ENCODE results near the gene MX1. TPM values are rescaled to one million over a fixed set of nuclear protein-coding genes. Genes with fewer than 3 reads are reported as not detected.
A peak's percentile ranks its signal among the peaks of the same experiment; 100 is the strongest.

The MX1 gene
- total and polyA plus RNA-seq, 5 experiments from 2014 or later, result 36.8 to 66.7 (median 61.4) TPM

DNA sequence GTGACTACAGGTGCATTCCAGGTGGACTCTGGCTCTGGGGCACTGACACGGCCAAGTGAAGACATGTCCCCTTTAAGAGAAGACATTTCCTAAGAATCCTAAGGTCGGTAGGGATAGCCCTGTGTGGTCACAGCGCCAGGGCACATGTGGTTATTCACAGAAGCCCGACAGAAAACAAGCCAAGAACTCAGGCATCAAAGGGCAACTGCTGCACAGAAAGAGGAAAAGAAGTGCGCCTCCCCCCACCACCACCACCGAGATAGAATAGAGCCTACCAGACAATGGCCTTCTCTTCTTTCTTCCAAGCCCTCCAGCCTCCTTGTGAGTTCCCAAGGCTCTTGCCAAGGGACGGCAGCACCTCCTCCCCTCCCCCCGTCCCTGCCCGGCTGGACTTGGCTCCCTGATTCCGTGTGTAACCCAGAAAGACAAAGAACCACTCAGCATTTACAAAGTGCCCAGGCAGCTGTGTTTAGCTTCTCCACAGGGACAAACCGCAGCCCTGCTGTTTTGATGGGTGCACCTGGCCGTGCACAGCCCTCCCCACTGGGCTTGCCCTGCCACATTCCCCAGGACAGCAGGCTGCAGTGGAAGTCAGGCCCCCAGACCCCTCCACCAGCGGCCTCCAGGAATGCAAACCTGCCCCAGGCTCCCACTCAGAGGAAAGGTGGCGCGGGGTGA is 51.7 kb downstream of the MX1 start:
- H3K9me3 Mint-ChIP-seq, result no peaks in the 10 kb centered on the region
- peak overlapping the region in 1 of 10 donors; percentile 20 for H3K27ac Mint-ChIP-seq
- ATAC-seq, result no peak
- peaks cover 4 to 7% (median 6%) of the 10 kb centered on the region in 4 donors for H3K4me1 Mint-ChIP-seq
- POLR2A ChIA-PET, result no interaction called here
- H3K4me3 Mint-ChIP-seq, result no peak overlapping the region
- H3K27me3 Mint-ChIP-seq, result peaks cover 0 to 16% (median 0%) of the 10 kb centered on the region in 5 donors
- H3K36me3 Mint-ChIP-seq, result no peaks in the 10 kb centered on the region
- DNase-seq, result no peak

DNA sequence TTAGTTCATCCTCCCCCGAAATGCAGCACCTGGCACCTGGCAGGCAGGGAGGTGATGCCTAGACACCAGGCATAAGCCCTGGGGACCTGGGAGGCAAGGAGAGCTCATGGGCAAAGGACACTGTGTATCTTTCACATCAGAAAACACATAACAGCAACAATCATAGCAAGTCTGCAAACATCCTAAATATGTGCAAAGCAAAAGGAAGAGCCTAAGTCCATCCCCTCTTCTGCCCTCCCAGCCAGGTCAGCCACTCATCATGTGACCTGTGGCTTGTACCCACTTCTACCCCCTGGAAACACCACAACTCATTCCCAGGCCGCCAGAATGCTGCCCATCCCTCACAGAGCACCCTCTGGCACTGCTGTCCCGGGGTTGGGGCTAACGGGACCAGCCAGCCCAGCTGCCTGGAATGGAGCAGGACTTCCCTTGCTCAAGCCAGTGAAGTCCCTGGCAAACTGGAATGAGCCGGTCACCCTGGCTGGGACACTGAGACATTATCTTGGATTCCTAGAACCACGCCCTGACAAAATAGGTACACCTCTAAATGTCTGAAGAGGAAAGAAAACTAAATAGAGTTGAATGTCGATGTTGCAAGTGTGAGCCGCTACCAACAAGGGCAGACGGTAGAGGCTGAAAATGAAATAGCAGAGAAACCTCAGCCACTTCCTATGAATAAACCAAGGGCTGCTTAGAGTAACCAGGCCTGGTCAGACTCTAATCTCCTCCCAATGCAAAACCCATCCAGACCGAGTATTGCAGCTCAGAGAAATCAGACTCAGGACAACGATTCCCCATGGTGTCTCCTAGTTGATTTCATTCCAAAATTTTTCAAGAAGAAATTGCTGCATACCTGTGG is 52.5 kb downstream of the MX1 start:
- no peak for ATAC-seq
- H3K27me3 Mint-ChIP-seq, result peaks cover 0 to 16% (median 2%) of the 10 kb centered on the region in 5 donors
- no peak overlapping the region for H3K27ac Mint-ChIP-seq
- H3K36me3 Mint-ChIP-seq, result no peaks in the 10 kb centered on the region
- no peaks in the 10 kb centered on the region for H3K9me3 Mint-ChIP-seq
- no peak overlapping the region for H3K4me3 Mint-ChIP-seq
- peaks cover 4 to 7% (median 6%) of the 10 kb centered on the region in 4 donors for H3K4me1 Mint-ChIP-seq
- DNase-seq, result no peak
- POLR2A ChIA-PET, result no interaction called here

GRCh38 chr21:41479686-41480085 is 53.6 kb downstream of the MX1 start:
- no peak for ATAC-seq
- no peak overlapping the region for H3K4me3 Mint-ChIP-seq
- POLR2A ChIA-PET, result no interaction called here

GRCh38 chr21:41480086-41480690 is 54.1 kb downstream of the MX1 start:
- ATAC-seq (no peak), DNase-seq (no peak)
- peaks cover 4 to 7% (median 6%) of the 10 kb centered on the region in 4 donors for H3K4me1 Mint-ChIP-seq
- no peaks in the 10 kb centered on the region for H3K36me3 Mint-ChIP-seq
- H3K9me3 Mint-ChIP-seq, result no peaks in the 10 kb centered on the region
- H3K27ac Mint-ChIP-seq, result no peak overlapping the region
- H3K27me3 Mint-ChIP-seq, result peaks cover 0 to 16% (median 5%) of the 10 kb centered on the region in 5 donors
- no peak overlapping the region for H3K4me3 Mint-ChIP-seq
- POLR2A ChIA-PET, result no interaction called here

More at GRCh38 chr21:41479686-41480085, 53.6 kb downstream of the MX1 start:
- Mint-ChIP-seq H3K4me1 (peaks cover 4 to 7% (median 6%) of the 10 kb centered on the region in 4 donors), H3K9me3 (no peaks in the 10 kb centered on the region), H3K27ac (no peak overlapping the region), H3K36me3 (no peaks in the 10 kb centered on the region), H3K27me3 (peaks cover 0 to 16% (median 2%) of the 10 kb centered on the region in 5 donors)
- DNase-seq, result no peak

DNA sequence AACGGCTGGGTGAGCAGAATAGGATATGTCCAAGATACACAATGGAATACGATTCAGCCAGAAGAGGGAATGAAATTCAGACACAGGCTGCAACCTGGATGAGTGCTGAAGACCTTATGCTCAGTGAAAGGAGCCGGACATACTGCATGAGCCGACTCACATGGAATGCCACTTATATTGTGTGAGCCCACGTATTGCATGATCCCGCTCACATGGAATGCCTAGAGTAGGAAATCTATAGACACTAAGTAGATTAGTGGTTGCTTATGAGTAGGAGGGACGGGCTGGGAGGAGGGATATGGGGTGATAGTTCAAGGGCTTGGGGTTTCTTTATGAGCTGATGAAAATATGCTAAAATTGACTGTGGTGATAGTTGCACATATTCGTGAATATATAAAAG is 55.2 kb downstream of the MX1 start:
- no peak for ATAC-seq
- POLR2A ChIA-PET, result interaction anchor here (0.5 kb wide), 2 partner anchors 15 to 222 kb away, joined by 3 to 12 read pairs; no protein-coding TSS in a partner anchor

GRCh38 chr21:41482301-41482700 is 56.3 kb downstream of the MX1 start:
- DNase-seq (no peak), ATAC-seq (no peak)
- Mint-ChIP-seq H3K9me3 (no peaks in the 10 kb centered on the region), H3K4me1 (peaks cover 4 to 6% (median 5%) of the 10 kb centered on the region in 4 donors), H3K27me3 (peaks cover 0 to 16% (median 6%) of the 10 kb centered on the region in 5 donors), H3K36me3 (no peaks in the 10 kb centered on the region), H3K27ac (no peak overlapping the region), H3K4me3 (no peak overlapping the region)
- POLR2A ChIA-PET, result no interaction called here

More for the DNA sequence above, 55.2 kb downstream of the MX1 start:
- DNase-seq, result no peak
- Mint-ChIP-seq H3K4me1 (peaks cover 4 to 7% (median 6%) of the 10 kb centered on the region in 4 donors), H3K27ac (peak overlapping the region in 1 of 10 donors; percentile 6), H3K27me3 (peaks cover 0 to 16% (median 5%) of the 10 kb centered on the region in 5 donors), H3K36me3 (no peaks in the 10 kb centered on the region), H3K9me3 (no peaks in the 10 kb centered on the region), H3K4me3 (no peak overlapping the region)

GRCh38 chr21:41482980-41483379 is 56.9 kb downstream of the MX1 start:
- POLR2A ChIA-PET, result no interaction called here
- Mint-ChIP-seq H3K4me1 (peaks cover 0 to 4% (median 0%) of the 10 kb centered on the region in 4 donors), H3K4me3 (no peak overlapping the region), H3K27me3 (peaks cover 0 to 10% (median 4%) of the 10 kb centered on the region in 5 donors), H3K9me3 (no peaks in the 10 kb centered on the region), H3K27ac (no peak overlapping the region), H3K36me3 (no peaks in the 10 kb centered on the region)
- DNase-seq (no peak), ATAC-seq (no peak)

DNA sequence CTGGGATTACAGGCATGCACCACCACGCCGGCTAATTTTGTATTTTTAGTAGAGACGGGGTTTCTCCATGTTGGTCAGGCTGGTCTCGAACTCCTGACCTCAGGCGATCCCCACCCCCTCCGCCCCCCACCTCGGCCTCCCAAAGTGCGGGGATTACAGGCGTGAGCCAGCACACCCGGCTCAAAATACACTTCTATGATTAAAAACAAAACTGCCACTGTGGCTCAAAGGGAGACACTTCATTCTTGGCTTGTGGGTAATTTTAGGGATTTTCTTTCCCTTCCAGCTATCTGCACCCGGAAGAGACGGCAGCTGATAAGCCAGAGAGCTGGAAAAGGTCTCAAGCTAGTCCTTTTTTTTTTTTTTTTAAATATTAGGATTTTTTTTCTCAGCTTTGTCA is 57.4 kb downstream of the MX1 start:
- H3K9me3 Mint-ChIP-seq, result no peaks in the 10 kb centered on the region
- no peak overlapping the region for H3K4me3 Mint-ChIP-seq
- H3K36me3 Mint-ChIP-seq, result no peaks in the 10 kb centered on the region
- H3K27ac Mint-ChIP-seq, result no peak overlapping the region
- ATAC-seq (no peak), DNase-seq (no peak)
- POLR2A ChIA-PET, result no interaction called here
- H3K4me1 Mint-ChIP-seq, result peaks cover 0 to 3% (median 0%) of the 10 kb centered on the region in 4 donors
- H3K27me3 Mint-ChIP-seq, result peaks cover 0 to 6% (median 4%) of the 10 kb centered on the region in 5 donors

DNA sequence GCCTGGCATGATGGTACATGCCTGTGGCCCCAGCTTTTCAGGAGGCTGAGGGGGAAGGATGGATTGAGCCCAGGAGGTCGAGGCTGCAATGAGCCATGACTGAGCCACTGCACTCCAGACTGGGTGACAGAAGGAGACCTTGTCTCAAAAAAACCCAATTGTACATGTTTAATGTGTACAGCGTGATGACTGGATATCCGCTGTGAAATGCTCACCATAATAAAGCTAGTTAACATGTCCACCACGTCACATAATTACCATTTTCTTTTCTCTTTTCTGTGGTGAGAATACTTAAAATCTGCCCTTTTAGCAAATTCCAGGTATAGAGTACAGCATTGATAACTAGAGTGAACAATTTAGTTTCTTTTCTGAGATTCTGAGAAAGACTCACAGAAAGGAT is 57.9 kb downstream of the MX1 start:
- DNase-seq (no peak), ATAC-seq (no peak)
- POLR2A ChIA-PET, result no interaction called here
- Mint-ChIP-seq H3K4me3 (no peak overlapping the region), H3K27ac (no peak overlapping the region), H3K4me1 (no peaks in the 10 kb centered on the region), H3K9me3 (no peaks in the 10 kb centered on the region), H3K27me3 (peaks cover 0 to 6% (median 2%) of the 10 kb centered on the region in 5 donors), H3K36me3 (no peaks in the 10 kb centered on the region)

DNA sequence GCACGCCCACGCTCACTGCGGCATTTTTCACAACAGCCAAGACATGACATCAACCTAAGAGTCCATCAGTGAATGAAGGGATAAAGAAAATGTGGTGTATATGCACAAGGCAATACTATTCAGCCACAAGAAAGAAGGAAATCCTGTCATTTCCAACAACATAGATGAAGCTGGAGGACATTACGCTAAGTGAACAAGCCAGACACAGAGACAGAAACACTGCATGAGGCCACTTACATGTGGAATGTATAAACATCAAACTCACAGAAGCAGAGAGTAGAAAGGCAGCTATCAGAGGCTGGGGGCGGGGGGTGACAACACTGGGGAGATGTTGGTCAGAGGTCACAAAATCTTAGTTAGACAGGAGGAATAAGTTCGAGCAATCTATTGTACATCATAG is 61.0 kb downstream of the MX1 start:
- Mint-ChIP-seq H3K4me3 (no peak overlapping the region), H3K36me3 (no peaks in the 10 kb centered on the region), H3K9me3 (no peaks in the 10 kb centered on the region), H3K27ac (no peak overlapping the region), H3K4me1 (no peaks in the 10 kb centered on the region), H3K27me3 (peaks cover 0 to 9% (median 4%) of the 10 kb centered on the region in 5 donors)
- no peak for ATAC-seq
- no peak for DNase-seq
- POLR2A ChIA-PET, result no interaction called here

DNA sequence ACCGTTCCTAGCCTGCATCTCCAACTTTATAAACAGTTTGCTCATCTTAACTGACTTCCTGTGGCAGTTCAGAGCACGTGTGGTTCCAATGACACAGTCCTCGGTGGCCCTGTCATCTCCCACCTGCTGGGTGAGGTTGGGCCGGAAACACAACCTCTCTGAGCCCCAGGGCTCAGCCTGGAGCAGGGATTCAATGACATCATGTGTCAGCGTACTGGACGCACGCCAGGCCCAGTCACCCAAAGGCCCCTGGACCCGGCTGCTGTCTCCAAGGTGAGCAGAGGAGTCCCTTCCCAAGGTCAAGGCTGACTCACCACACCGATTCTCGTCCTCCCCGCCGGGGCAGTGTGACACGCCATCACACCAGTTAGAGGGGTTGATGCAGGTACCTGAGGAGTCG is 62.0 kb downstream of the MX1 start:
- no peaks in the 10 kb centered on the region for H3K9me3 Mint-ChIP-seq
- POLR2A ChIA-PET, result no interaction called here
- peaks cover 0 to 10% (median 4%) of the 10 kb centered on the region in 5 donors for H3K27me3 Mint-ChIP-seq
- DNase-seq, result no peak
- H3K4me3 Mint-ChIP-seq, result no peak overlapping the region
- no peaks in the 10 kb centered on the region for H3K4me1 Mint-ChIP-seq
- no peak overlapping the region for H3K27ac Mint-ChIP-seq
- no peaks in the 10 kb centered on the region for H3K36me3 Mint-ChIP-seq
- no peak for ATAC-seq

DNA sequence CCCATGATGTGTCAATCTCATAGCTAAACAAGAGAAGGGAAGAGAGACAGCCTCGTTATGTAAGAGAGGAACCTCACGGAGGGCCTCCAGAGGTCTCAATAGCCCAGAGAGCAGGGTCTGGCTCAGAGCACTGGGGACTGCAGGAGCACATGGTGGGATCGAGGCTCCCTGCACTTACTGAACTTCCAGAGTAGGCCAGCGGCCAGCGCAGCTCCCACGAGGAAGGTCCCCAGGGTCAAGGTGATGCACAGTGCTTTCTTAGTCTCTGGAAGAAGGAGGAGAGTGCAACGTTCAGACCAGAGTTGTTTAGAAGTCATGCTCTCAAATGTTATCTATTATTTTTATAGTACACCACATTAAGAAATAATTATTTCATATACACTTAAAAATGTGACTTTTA is 63.3 kb downstream of the MX1 start:
- POLR2A ChIA-PET, result no interaction called here
- no peaks in the 10 kb centered on the region for H3K36me3 Mint-ChIP-seq
- H3K27me3 Mint-ChIP-seq, result peaks cover 3 to 12% (median 9%) of the 10 kb centered on the region in 5 donors
- ATAC-seq, result no peak
- no peak for DNase-seq
- H3K9me3 Mint-ChIP-seq, result no peaks in the 10 kb centered on the region
- H3K4me3 Mint-ChIP-seq, result no peak overlapping the region
- H3K27ac Mint-ChIP-seq, result no peak overlapping the region
- peaks cover 0 to 2% (median 0%) of the 10 kb centered on the region in 4 donors for H3K4me1 Mint-ChIP-seq

GRCh38 chr21:41490330-41490729 is 64.3 kb downstream of the MX1 start:
- Mint-ChIP-seq H3K9me3 (no peaks in the 10 kb centered on the region), H3K27ac (no peak overlapping the region), H3K4me3 (no peak overlapping the region), H3K36me3 (no peaks in the 10 kb centered on the region), H3K4me1 (peaks cover 0 to 2% (median 0%) of the 10 kb centered on the region in 4 donors), H3K27me3 (peaks cover 3 to 12% (median 7%) of the 10 kb centered on the region in 5 donors)
- DNase-seq, result no peak
- POLR2A ChIA-PET, result no interaction called here
- ATAC-seq, result no peak

All from naive thymus-derived CD8-positive, alpha-beta T cell (primary cell).